ENCODE measurements around the gene MINDY1. TPM values are rescaled to one million over a fixed set of nuclear protein-coding genes. Genes with fewer than 3 reads are reported as not detected.

The MINDY1 gene
- total and polyA plus RNA-seq, 2 experiments from 2014 or later, result 11.5 to 35.6 TPM

DNA sequence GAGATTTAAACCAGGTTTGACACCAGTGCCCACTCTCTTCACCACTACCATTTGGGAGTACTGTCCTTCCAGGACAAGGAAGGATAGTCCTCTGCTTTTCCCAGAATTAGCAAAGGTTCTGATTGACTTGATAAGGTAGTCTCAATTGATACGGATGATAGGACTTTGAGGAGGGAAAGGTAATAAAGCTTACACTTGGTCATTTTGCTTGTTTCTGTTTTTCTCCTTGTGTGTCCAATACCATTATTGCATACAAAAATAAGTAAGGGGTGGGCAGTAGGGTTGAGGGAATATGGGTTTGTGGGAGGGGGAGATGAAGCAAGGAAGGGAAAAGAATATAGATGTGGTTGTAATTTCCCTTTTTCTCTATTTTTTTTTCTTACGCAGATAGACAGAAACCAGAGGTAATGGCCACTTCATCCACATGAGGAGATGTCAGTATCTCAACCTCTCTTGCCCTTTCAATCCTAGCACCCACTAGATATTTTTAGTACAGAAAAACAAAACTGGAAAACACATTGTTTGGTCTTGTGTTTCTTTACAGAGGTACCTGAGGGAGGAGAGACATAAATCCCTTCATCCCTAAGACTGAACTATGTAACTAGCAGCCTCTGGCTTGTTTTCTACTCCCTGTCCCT is 43.5 kb upstream of the MINDY1 start:
- H3K27ac ChIP-seq, result peak overlapping the region; percentile 42
- no peak for DNase-seq (ENCODE audit: low read depth in 1 of 2, low spot score in 1 of 2)
- H3K4me3 ChIP-seq, result no peak overlapping the region
- H3K36me3 ChIP-seq, result peaks cover 22% of the 10 kb centered on the region
- no peaks in the 10 kb centered on the region for H3K9me3 ChIP-seq (ENCODE audit: low read depth)
- no peaks in the 10 kb centered on the region for H3K27me3 ChIP-seq
- TF ChIP-seq, protein P1, sequence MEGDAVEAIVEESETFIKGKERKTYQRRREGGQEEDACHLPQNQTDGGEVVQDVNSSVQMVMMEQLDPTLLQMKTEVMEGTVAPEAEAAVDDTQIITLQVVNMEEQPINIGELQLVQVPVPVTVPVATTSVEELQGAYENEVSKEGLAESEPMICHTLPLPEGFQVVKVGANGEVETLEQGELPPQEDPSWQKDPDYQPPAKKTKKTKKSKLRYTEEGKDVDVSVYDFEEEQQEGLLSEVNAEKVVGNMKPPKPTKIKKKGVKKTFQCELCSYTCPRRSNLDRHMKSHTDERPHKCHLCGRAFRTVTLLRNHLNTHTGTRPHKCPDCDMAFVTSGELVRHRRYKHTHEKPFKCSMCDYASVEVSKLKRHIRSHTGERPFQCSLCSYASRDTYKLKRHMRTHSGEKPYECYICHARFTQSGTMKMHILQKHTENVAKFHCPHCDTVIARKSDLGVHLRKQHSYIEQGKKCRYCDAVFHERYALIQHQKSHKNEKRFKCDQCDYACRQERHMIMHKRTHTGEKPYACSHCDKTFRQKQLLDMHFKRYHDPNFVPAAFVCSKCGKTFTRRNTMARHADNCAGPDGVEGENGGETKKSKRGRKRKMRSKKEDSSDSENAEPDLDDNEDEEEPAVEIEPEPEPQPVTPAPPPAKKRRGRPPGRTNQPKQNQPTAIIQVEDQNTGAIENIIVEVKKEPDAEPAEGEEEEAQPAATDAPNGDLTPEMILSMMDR (IDR thresholded peaks at IDR 0.05; ENCODE audit: low read depth, low read length), result no peak
- peaks cover 18% of the 10 kb centered on the region for H3K4me1 ChIP-seq (ENCODE audit: low read depth)

DNA sequence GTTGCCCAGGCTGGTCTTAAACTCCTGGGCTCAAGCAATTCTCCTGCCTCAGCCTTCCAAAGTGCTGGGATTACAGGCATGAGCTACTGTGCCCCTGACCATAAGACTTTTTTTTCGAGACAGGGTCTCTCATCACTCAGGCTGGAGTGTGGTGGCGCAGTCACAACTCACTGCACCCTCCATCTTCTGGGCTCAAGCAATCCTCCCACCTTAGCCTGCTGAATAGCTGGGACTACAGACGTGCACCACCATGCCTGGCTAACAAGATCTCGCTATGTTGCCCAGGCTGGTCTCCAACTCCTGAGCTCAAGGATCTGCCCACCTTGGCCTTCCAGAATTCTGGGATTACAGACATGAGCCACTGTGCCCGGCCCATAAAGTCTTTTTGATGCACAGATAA is 42.8 kb upstream of the MINDY1 start:
- H3K4me3 ChIP-seq, result no peak overlapping the region
- no peaks in the 10 kb centered on the region for H3K9me3 ChIP-seq (ENCODE audit: low read depth)
- H3K27ac ChIP-seq, result peak overlapping the region; percentile 42
- peaks cover 18% of the 10 kb centered on the region for H3K4me1 ChIP-seq (ENCODE audit: low read depth)
- TF ChIP-seq, protein P1 (IDR thresholded peaks at IDR 0.05; ENCODE audit: low read depth, low read length), result no peak
- no peaks in the 10 kb centered on the region for H3K27me3 ChIP-seq
- peaks cover 15% of the 10 kb centered on the region for H3K36me3 ChIP-seq
- DNase-seq (ENCODE audit: low read depth in 1 of 2, low spot score in 1 of 2), result no peak

DNA sequence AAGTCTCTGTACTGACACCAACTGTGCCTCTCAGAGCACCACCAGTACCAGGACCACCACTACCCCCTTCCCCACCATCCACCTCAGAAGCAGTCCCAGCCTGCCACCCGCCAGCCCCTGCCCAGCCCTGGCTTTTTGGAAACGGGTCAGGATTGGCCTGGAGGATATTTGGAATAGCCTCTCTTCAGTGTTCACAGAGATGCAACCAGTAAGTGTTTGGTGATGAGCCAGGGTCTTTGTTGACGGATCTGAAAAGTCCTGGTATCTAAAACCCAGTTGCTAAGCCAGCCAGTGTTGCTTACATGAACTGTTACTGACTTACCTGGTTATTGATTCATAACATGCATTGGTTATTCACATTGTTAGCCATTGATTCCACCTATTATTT is 41.9 kb upstream of the MINDY1 start:
- Histone ChIP-seq H3K27ac (no peak overlapping the region), H3K4me3 (peak overlapping the region; percentile 65), H3K27me3 (no peaks in the 10 kb centered on the region), H3K9me3 (ENCODE audit: low read depth) (no peaks in the 10 kb centered on the region), H3K4me1 (ENCODE audit: low read depth) (peaks cover 18% of the 10 kb centered on the region), H3K36me3 (peaks cover 8% of the 10 kb centered on the region)
- TF ChIP-seq, protein P1 (IDR thresholded peaks at IDR 0.05; ENCODE audit: low read depth, low read length), result peak; percentile 10
- DNase-seq (ENCODE audit: low read depth in 1 of 2, low spot score in 1 of 2), result no peak

DNA sequence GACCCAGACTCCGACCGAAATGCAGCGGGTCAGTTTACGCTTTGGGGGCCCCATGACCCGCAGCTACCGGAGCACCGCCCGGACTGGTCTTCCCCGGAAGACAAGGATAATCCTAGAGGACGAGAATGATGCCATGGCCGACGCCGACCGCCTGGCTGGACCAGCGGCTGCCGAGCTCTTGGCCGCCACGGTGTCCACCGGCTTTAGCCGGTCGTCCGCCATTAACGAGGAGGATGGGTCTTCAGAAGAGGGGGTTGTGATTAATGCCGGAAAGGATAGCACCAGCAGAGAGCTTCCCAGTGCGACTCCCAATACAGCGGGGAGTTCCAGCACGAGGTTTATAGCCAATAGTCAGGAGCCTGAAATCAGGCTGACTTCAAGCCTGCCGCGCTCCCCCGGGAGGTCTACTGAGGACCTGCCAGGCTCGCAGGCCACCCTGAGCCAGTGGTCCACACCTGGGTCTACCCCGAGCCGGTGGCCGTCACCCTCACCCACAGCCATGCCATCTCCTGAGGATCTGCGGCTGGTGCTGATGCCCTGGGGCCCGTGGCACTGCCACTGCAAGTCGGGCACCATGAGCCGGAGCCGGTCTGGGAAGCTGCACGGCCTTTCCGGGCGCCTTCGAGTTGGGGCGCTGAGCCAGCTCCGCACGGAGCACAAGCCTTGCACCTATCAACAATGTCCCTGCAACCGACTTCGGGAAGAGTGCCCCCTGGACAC is 41.4 kb upstream of the MINDY1 start:
- TF ChIP-seq, protein P1 (IDR thresholded peaks at IDR 0.05; ENCODE audit: low read depth, low read length), result peak; percentile 58
- peak; percentile 69 to 79 for DNase-seq (ENCODE audit: low read depth in 1 of 2, low spot score in 1 of 2)
- H3K36me3 ChIP-seq, result peaks cover 3% of the 10 kb centered on the region
- H3K4me3 ChIP-seq, result peak overlapping the region; percentile 65
- no peaks in the 10 kb centered on the region for H3K27me3 ChIP-seq
- H3K27ac ChIP-seq, result peak overlapping the region; percentile 59
- peaks cover 18% of the 10 kb centered on the region for H3K4me1 ChIP-seq (ENCODE audit: low read depth)
- H3K9me3 ChIP-seq (ENCODE audit: low read depth), result no peaks in the 10 kb centered on the region

DNA sequence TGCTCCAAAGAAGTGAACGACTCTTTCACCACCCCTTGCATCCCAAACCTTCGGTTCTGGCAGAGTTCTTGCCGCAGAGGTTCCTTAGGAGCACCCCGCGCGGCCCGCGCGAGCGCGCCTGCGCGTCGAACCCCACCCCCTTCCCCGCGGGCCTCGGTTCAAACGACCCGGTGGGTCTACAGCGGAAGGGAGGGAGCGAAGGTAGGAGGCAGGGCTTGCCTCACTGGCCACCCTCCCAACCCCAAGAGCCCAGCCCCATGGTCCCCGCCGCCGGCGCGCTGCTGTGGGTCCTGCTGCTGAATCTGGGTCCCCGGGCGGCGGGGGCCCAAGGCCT is 40.9 kb upstream of the MINDY1 start, which contains the start of gene C1orf56:
Gene C1orf56, plus strand, starts transcription at position 161 of the 334 bp plus-strand sequence. Its CDS starts 97 bp downstream, at position 258.
- DNase-seq (ENCODE audit: low read depth in 1 of 2, low spot score in 1 of 2), result peak; percentile 77 to 82
- TF ChIP-seq, protein P1 (IDR thresholded peaks at IDR 0.05; ENCODE audit: low read depth, low read length), result no peak
- Histone ChIP-seq H3K27me3 (no peaks in the 10 kb centered on the region), H3K27ac (peak within 1 kb of the TSS; percentile 59), H3K4me1 (ENCODE audit: low read depth) (peaks cover 18% of the 10 kb centered on the region), H3K4me3 (peak within 1 kb of the TSS; percentile 65), H3K36me3 (no peaks in the 10 kb centered on the region), H3K9me3 (ENCODE audit: low read depth) (no peaks in the 10 kb centered on the region)

Data from cardiac muscle cell (in vitro differentiated cells and primary cell).